Measurements from ENCODE around the gene PARM1.

DNA sequence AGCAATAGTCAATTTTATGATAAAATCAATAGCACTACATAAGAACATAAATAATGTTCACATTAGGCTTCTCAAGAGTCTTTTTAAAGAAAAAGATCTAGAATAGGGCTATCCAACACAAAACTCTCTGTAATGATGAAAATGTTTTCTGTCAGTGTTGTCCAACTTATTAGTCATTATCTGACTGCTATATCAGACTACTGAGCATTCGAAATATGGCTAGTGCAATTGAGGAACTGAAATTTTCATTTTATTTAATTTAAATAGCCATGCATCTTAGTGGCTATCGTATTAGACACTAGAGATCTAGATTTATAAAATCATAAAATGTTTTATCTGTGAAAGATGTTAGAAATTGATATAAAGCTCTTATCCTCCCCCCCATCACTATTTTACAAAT lies 26.0 kb downstream of the PARM1 start:
- TF ChIP-seq, protein P1, sequence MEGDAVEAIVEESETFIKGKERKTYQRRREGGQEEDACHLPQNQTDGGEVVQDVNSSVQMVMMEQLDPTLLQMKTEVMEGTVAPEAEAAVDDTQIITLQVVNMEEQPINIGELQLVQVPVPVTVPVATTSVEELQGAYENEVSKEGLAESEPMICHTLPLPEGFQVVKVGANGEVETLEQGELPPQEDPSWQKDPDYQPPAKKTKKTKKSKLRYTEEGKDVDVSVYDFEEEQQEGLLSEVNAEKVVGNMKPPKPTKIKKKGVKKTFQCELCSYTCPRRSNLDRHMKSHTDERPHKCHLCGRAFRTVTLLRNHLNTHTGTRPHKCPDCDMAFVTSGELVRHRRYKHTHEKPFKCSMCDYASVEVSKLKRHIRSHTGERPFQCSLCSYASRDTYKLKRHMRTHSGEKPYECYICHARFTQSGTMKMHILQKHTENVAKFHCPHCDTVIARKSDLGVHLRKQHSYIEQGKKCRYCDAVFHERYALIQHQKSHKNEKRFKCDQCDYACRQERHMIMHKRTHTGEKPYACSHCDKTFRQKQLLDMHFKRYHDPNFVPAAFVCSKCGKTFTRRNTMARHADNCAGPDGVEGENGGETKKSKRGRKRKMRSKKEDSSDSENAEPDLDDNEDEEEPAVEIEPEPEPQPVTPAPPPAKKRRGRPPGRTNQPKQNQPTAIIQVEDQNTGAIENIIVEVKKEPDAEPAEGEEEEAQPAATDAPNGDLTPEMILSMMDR (IDR thresholded peaks at IDR 0.05): no peak
- no peak for TF ChIP-seq EZH2 (IDR thresholded peaks at IDR 0.05; ENCODE audit: borderline replicate concordance, insufficient read depth, low read depth, low read length, poor library complexity, severe bottlenecking)
